IMR-90 (cell line): ENCODE results near the gene COL18A1. TPM values are rescaled to one million over a fixed set of nuclear protein-coding genes. Genes with fewer than 3 reads are reported as not detected.

Experiments
- CTCF ChIP-seq: conservative IDR thresholded peaks from 2 replicates; pipeline ENCODE4 v1.5.1; 2012; ENCODE audit warnings: mild to moderate bottlenecking, low read depth, low read length, improper control_type of control experiment
- ELK1 ChIP-seq: fragments of 150-350 bp; IDR thresholded peaks from 2 replicates; pipeline ENCODE4 v1.6.1; 2016; ENCODE audit warnings: low read depth, mild to moderate bottlenecking, low read length, moderate library complexity, borderline replicate concordance
- MXI1 ChIP-seq: IDR thresholded peaks from 2 replicates; pipeline ENCODE4 v1.6.1; 2012; ENCODE audit warnings: low read depth, mild to moderate bottlenecking, low read length, moderate library complexity, borderline replicate concordance
- SMC3 ChIP-seq: fragments of 150-350 bp; IDR thresholded peaks from 2 replicates; pipeline ENCODE4 v1.6.1; 2016; ENCODE audit warnings: low read depth, mild to moderate bottlenecking, antibody characterized with exemption, low read length, moderate library complexity
- polyA plus RNA-seq, 3 experiments: library from polyadenylated mRNA; depleted of rRNA; stranded (reverse); fragments of >200 nt; gene quantifications; 2 replicates each; pipeline ENCODE4 v1.2.3, GENCODE V29; 2012; ENCODE audit warnings: low replicate concordance in 1 of 3
- total RNA-seq: library from RNA; depleted of rRNA; stranded (reverse); fragments of >200 nt; gene quantifications from 2 replicates; pipeline ENCODE4 v1.2.3, GENCODE V29; 2012

Gene COL18A1
- total and polyA plus RNA-seq, 2 of the 4 experiments (the other 2 are of a cell fraction), result 4.3 to 46.7 TPM

GRCh38 chr21:45550522-45551210 is 145.7 kb downstream of the COL18A1 start (continued):
- TF ChIP-seq CTCF (no peak), SMC3 (no peak), ELK1 (no peak), MXI1 (no peak)
